NCI-H1105 (cell line): ENCODE data around the gene KLHL18.
A peak's percentile ranks its signal among the peaks of the same experiment; 100 is the strongest.
"Not testable (repeated sequence)": the region's sequence is repeated elsewhere in the genome, so short reads cannot be mapped to it uniquely, and the experiment has no call there.

ENCODE experiments used
- DNase-seq: peaks from one replicate; lab custom pipeline; 2025; lab: John Stamatoyannopoulos, UW

KLHL18 gene

DNA sequence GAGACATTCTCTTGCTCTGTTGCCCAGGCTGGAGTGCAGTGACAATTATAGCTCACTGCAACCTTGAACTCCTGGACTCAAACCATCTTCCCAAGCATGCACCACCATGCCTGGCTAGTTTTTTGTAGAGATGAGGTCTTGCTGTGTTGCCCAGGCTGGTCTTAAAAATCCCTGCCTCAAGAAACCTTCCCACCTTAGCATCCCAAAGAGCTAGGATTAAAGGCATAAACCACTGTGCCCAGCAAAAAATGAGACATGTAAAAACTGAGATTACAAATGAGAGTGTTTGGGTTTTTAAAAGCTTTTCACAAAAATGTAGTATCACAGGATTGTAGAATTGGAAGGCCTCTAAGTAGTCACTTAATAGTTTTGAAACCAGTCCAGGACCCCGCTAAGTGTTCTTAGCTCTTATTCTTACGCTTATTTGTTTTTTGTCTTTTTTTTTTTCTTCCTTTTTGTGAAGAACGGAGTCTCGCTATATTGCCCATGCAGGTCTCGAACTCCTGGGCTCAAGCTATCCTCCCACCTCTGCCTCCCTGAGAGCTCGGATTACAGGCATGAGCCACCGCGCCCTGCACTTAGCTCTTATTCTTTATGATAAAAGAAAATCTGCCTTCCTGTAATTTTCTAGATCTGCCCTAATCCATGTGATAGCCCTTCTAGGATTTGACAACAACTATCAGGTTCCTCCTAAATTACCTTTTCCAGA lies 31.5 kb downstream of the KLHL18 start:
- DNase-seq = no peak

- no peak for DNase-seq
These were observed 32.4 kb downstream of the KLHL18 start for GRCh38 chr3:47315069-47315647.

GRCh38 chr3:47316151-47316550 lies 33.4 kb downstream of the KLHL18 start:
- DNase-seq = not testable (repeated sequence)

GRCh38 chr3:47318916-47319315 lies 36.2 kb downstream of the KLHL18 start:
- DNase-seq = no peak

DNA sequence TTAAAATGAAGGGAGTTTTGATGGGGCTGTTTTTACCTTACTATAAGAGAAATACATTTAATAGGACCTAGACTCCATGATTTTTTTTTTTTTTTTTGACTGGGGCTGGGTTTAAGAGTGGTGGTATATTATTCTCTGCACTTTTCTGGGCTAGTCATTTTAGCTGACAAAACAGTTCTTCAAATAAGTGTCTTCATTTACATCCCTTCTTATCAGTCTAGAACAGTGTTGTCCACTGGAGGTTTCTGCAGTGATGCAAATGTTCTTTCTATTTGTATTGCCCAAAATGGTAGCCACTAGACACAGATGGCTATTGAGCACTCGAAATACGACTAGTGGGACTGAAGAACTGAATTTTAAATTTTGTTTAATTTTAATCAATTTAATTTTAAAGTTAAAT lies 37.2 kb downstream of the KLHL18 start:
- no peak for DNase-seq

- DNase-seq = no peak
These were observed 40.9 kb downstream of the KLHL18 start for GRCh38 chr3:47323431-47324277.

- DNase-seq = peak; percentile 38
These were observed 41.6 kb downstream of the KLHL18 start for GRCh38 chr3:47324278-47324865.

DNA sequence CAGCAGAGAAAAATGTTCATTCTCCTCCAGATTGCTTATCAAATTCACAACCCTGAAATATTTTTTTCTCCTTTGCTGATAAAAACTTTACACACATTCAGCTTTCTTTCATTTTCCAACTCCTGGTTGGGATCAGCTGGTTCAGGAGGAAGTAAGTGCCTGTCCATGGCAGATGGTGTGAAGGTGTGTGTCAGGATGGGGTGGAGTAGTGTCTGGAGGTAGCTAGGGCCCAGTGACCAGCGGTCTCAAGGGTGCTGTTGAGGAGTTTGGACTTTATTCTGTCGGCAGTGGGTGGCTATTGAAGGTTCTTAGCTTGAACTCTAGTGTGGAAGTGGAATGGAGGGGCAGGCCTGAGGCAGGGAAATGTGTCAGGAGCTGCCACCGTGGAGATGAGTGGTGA lies 51.2 kb downstream of the KLHL18 start:
- DNase-seq = no peak

DNA sequence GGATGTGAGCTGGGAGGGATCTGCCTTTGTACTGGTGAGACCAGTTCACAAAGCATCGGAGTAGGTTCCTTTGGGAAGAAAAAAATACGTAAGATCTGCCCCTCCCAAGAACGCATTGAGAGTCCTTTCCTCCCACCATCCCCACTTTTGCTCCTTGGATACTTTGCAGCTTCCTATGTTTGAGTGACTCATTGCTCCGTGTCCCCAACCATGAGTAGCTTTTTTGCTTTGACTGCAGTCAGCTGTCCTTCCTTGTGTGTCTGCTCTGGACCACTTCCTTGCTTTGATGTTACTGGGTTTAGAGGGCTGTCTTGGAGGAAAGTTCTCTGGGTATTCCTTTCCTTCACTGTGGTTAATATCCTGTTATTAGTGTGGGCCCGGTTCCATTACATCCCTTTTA lies 54.9 kb downstream of the KLHL18 start:
- DNase-seq = no peak

DNA sequence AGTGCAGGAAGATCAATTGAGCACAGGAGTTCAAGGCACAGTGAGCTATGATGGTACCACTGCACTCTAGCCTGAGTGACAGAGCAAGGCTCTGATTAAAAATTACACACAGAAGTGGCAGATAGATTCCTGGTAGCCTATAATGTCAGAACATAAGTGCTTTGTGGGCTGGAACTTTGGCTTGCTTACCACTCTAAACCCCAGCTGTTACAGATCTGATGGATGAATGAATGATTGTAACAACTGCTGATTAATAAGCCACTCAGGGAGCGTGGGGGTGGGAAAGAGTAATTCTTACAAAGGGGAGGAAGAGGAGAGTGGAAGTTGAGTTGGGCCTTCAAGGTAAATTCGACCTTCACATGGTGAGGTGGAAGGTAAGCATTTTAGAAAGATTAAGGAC lies 57.2 kb downstream of the KLHL18 start:
- DNase-seq = no peak

GRCh38 chr3:47340866-47341265 lies 58.1 kb downstream of the KLHL18 start:
- no peak for DNase-seq

DNA sequence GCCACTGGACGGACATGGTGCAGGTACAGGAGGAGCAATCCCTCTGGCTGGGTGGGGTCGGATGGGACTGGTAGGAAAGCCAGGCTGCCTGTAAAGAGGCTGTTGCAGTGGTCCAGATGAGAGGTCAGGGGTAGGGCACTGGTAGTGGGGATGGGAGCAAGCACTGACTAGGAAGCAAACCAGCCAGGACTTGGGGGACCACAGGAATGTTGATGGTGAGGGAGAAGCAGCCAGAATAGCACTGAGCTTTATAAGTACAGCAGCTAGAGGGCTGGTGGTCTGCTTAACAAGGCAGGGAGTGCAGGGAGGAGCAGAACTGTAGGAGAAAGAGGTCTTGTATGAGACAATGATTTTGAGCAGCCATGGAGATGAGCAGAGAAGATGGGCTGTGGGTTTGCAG lies 59.4 kb downstream of the KLHL18 start:
- no peak for DNase-seq

GRCh38 chr3:47342812-47343211 lies 60.1 kb downstream of the KLHL18 start:
- DNase-seq = no peak

- no peak for DNase-seq
These were observed 60.8 kb downstream of the KLHL18 start for GRCh38 chr3:47343471-47343971.

DNA sequence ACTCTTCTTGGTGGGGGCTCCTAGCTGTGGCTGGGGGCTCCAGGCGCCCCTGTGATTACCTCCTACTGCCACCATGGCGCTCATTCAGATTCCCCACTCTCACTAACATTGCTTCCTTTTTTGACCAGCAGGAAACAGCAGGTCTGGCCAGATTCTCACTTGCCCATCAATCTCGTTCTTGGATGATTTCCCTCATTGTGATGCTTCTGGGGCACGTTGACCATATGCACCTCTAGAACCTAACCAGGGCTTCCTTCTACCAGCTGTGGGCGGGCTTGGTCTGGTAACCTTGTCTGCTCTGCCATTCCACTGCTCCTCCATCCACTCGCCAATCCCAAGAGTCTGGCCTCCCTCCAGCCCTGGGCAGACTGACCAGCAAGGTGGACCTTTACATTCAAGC lies 62.2 kb downstream of the KLHL18 start:
- no peak for DNase-seq

- DNase-seq = no peak
These were observed 64.6 kb downstream of the KLHL18 start for GRCh38 chr3:47347217-47347801.

- DNase-seq = no peak
These were observed 65.8 kb downstream of the KLHL18 start for GRCh38 chr3:47348411-47349154.

DNA sequence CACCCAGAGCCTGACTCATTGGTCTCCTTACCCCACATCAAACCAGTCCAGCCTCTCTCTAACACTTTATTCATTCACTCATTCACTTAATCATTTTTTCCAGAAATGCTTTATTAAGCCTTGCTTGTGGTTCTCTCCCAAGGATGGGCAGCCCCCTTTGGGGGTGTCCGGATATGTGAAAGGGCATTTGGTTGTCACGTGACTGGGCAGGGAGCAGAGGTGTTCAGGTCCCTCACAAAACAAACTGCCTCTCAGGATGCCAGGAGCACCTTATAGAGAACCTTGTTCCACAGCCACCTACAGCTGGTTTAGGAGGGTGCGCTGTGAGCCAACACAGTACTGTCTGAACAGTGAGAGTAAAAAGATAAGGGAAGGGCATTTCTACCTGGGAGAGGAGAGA lies 72.3 kb downstream of the KLHL18 start:
- no peak for DNase-seq

GRCh38 chr3:47356201-47356600 lies 73.5 kb downstream of the KLHL18 start:
- no peak for DNase-seq

GRCh38 chr3:47359323-47359722 lies 76.6 kb downstream of the KLHL18 start:
- DNase-seq = no peak

GRCh38 chr3:47360110-47360517 lies 77.4 kb downstream of the KLHL18 start:
- DNase-seq = not testable (repeated sequence)
